Measurements from ENCODE around the gene SLC35F4.

SLC35F4 gene

GRCh38 chr14:57573173-57573572 lies 292.7 kb downstream of the SLC35F4 start:
- no peak for TF ChIP-seq CTCF (IDR thresholded peaks at IDR 0.05; ENCODE audit: low read depth, low read length)
- Histone ChIP-seq H3K36me3 (no peaks in the 10 kb centered on the region), H3K9me3 (no peaks in the 10 kb centered on the region), H3K27me3 (no peaks in the 10 kb centered on the region; the same call in none of the 2 replicates), H3K4me1 (no peaks in the 10 kb centered on the region), H3K4me3 (ENCODE audit: low read depth, low read length) (no peak overlapping the region)
- DNase-seq = no peak

- no peak for DNase-seq
- Histone ChIP-seq H3K4me1 (no peaks in the 10 kb centered on the region), H3K36me3 (no peaks in the 10 kb centered on the region), H3K4me3 (ENCODE audit: low read depth, low read length) (no peak overlapping the region), H3K27me3 (no peaks in the 10 kb centered on the region; the same call in 1 of the 2 replicates), H3K9me3 (no peaks in the 10 kb centered on the region)
- no peak for TF ChIP-seq CTCF (IDR thresholded peaks at IDR 0.05; ENCODE audit: low read depth, low read length)
Measured at GRCh38 chr14:57568554-57568953, 297.3 kb downstream of the SLC35F4 start.

- no peak overlapping the region for H3K4me3 ChIP-seq (ENCODE audit: low read depth, low read length)
- no peaks in the 10 kb centered on the region for H3K4me1 ChIP-seq
- H3K9me3 ChIP-seq = no peaks in the 10 kb centered on the region
- H3K27me3 ChIP-seq = no peaks in the 10 kb centered on the region
- no peaks in the 10 kb centered on the region for H3K36me3 ChIP-seq
- DNase-seq = no peak
- no peak for TF ChIP-seq CTCF (IDR thresholded peaks at IDR 0.05; ENCODE audit: low read depth, low read length)
Measured at GRCh38 chr14:57567220-57567619, 298.7 kb downstream of the SLC35F4 start.

GRCh38 chr14:57560681-57561080 lies 305.2 kb downstream of the SLC35F4 start:
- no peaks in the 10 kb centered on the region for H3K27me3 ChIP-seq
- H3K36me3 ChIP-seq = no peaks in the 10 kb centered on the region
- H3K4me1 ChIP-seq = no peaks in the 10 kb centered on the region
- DNase-seq = no peak
- no peaks in the 10 kb centered on the region for H3K9me3 ChIP-seq
- no peak overlapping the region for H3K4me3 ChIP-seq (ENCODE audit: low read depth, low read length)
- no peak for TF ChIP-seq CTCF (IDR thresholded peaks at IDR 0.05; ENCODE audit: low read depth, low read length)

- no peaks in the 10 kb centered on the region for H3K27me3 ChIP-seq
- no peak for DNase-seq
- no peaks in the 10 kb centered on the region for H3K4me1 ChIP-seq
- H3K9me3 ChIP-seq = no peaks in the 10 kb centered on the region
- no peaks in the 10 kb centered on the region for H3K36me3 ChIP-seq
- no peak for TF ChIP-seq CTCF (IDR thresholded peaks at IDR 0.05; ENCODE audit: low read depth, low read length)
- H3K4me3 ChIP-seq (ENCODE audit: low read depth, low read length) = no peak overlapping the region
Measured at GRCh38 chr14:57559576-57559975, 306.3 kb downstream of the SLC35F4 start.

GRCh38 chr14:57549765-57550420 lies 316.0 kb downstream of the SLC35F4 start:
- Histone ChIP-seq H3K36me3 (no peaks in the 10 kb centered on the region), H3K4me3 (ENCODE audit: low read depth, low read length) (no peak overlapping the region), H3K27me3 (no peaks in the 10 kb centered on the region), H3K4me1 (no peaks in the 10 kb centered on the region), H3K9me3 (no peaks in the 10 kb centered on the region)
- no peak for TF ChIP-seq CTCF (IDR thresholded peaks at IDR 0.05; ENCODE audit: low read depth, low read length)
- no peak for DNase-seq

Data from BE2C (cell line).